Right cardiac atrium (tissue), 5 donors: ENCODE measurements around the gene TVP23A. TPM values are rescaled to one million over a fixed set of nuclear protein-coding genes. Genes with fewer than 3 reads are reported as not detected.
"Not testable (repeated sequence)": the region's sequence is repeated elsewhere in the genome, so short reads cannot be mapped to it uniquely, and the experiment has no call there.

Experiments used
- ATAC-seq, 2 donors: fragments of 200-7000 bp; cut with Tn5 transposase; one replicate each; pipeline versions ENCODE4 v1.8.0 to v1.9.1; 2020; ENCODE audit warnings: moderate library complexity in 2 of 2, mild to moderate bottlenecking in 1 of 2
- DNase-seq, 3 donors: peaks; one replicate each; pipeline ENCODE4 v3.0.0-alpha.2; 2020
- H3K27ac ChIP-seq: one replicate; pipeline ENCODE4 v1.5.1; 2013; ENCODE audit warnings: mild to moderate bottlenecking, low read length, control low read depth, moderate library complexity
- H3K27me3 ChIP-seq: one replicate; pipeline ENCODE4 v1.6.1; 2013; ENCODE audit not compliant: control insufficient read depth, insufficient read depth
- H3K4me1 ChIP-seq: one replicate; pipeline ENCODE4 v1.6.1; 2013; ENCODE audit warnings: low read length; ENCODE audit not compliant: control insufficient read depth, insufficient read depth
- H3K4me3 ChIP-seq: one replicate; pipeline ENCODE4 v1.5.1; 2013; ENCODE audit warnings: low read length, control low read depth
- H3K9me3 ChIP-seq: one replicate; pipeline ENCODE4 v1.6.1; 2013; ENCODE audit warnings: low read length; ENCODE audit not compliant: control insufficient read depth
- WGBS: extraction: QIAGEN DNeasy Blood & Tissue Kit; methylation state at CpG from one replicate; pipeline ENCODE4 v1.1.7; 2013; 5-methylcytosine and 5-hydroxymethylcytosine counted together
- intact Hi-C, 4 donors: fragments of 100-400 bp; cut with DNase I; formaldehyde crosslinking; loops; one replicate each; pipeline versions ENCODE4 v1.11.0 to v1.14.0; 2022 to 2023
- polyA plus RNA-seq: library from polyadenylated mRNA; stranded (reverse); fragments of 200-250 nt; gene quantifications from one replicate; pipeline ENCODE4 v1.2.3, GENCODE V29; 2013
- total RNA-seq, 4 donors: library from RNA; stranded (reverse); fragmentation: NEBNext Ultra II Directional; extraction: Animal tissue kit (Norgen Biotek cat#: 25700); gene quantifications; one replicate each; pipeline ENCODE4 v1.2.1, GENCODE V29; 2021
- donor health status: healthy with polysubstance abuse.
- donor health status: DM: no; HTN: yes; CAD: no.
- donor health status: DM: no; HTN: no; CAD: no.
- donor health status: DM: no; HTN: yes; CAD: no; lungs with severe emphysema.
- donor health status: DM: yes; HTN: yes; CAD: no.

TVP23A gene
- total and polyA plus RNA-seq, 5 donors = 1.4 to 3.2 (median 2.0) TPM

DNA sequence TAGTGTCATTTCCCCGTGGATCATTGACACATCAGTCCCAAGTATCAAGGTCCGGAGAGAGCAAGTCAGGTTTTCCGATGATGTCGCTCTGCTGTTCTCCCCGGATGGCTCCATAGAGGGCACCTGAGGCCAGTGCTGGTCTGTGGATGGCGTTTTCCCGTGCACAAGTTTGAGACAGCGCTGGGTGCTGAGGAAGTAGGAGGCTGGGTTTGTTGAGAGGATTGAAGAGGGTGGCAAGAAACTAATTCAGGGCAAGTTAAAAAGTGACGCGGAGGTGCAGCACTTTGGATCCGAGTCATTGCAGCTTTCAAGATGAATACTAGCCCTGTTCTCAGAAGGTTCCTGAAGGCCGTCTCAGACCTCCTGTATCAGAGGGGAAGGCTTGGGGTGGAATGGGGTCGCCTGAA lies 67.3 kb downstream of the TVP23A start:
- ATAC-seq = peak in 1 of 2 donors; percentile 35
- Histone ChIP-seq H3K9me3 (no peaks in the 10 kb centered on the region), H3K4me1 (no peaks in the 10 kb centered on the region), H3K27ac (no peak overlapping the region), H3K27me3 (no peaks in the 10 kb centered on the region), H3K4me3 (no peak overlapping the region)
- 66% methylated on average over 13 of the region's 13 CpGs for WGBS
- intact Hi-C loops = loop anchor here in 2 of 4 donors (5.0 to 10.0 kb wide), 3 partner anchors 74 to 174 kb away; no protein-coding TSS in a partner anchor
- peak in 1 of 3 donors; percentile 46 for DNase-seq

DNA sequence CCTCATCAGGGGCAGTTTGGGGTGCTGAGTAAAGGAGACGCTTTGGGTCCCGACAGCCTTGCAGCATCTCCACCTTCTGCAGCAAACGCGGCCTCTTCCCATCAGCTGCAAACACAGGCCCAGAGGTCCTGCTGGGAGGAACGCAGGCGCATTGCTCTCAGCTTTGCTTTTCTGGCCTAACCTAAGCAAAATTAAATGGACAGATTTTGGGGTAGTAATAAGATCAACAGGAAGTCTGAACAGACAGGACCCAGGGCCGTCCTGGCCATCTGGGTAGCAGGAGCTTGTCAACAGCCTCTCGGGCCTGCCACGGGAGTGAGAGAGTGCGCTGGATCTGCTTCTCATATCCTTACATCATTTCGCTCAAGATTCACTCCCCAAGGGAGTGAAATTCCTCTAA lies 67.8 kb downstream of the TVP23A start:
- DNase-seq = peak in 1 of 3 donors; percentile 37
- H3K27me3 ChIP-seq = no peaks in the 10 kb centered on the region
- H3K9me3 ChIP-seq = no peaks in the 10 kb centered on the region
- WGBS = 72% methylated on average over 11 of the region's 11 CpGs
- intact Hi-C loops = loop anchor here in 2 of 4 donors (5.0 to 10.0 kb wide), 3 partner anchors 74 to 174 kb away; no protein-coding TSS in a partner anchor
- no peak overlapping the region for H3K4me3 ChIP-seq
- H3K4me1 ChIP-seq = peaks cover 1% of the 10 kb centered on the region
- peak in 1 of 2 donors; percentile 4 for ATAC-seq
- H3K27ac ChIP-seq = no peak overlapping the region

DNA sequence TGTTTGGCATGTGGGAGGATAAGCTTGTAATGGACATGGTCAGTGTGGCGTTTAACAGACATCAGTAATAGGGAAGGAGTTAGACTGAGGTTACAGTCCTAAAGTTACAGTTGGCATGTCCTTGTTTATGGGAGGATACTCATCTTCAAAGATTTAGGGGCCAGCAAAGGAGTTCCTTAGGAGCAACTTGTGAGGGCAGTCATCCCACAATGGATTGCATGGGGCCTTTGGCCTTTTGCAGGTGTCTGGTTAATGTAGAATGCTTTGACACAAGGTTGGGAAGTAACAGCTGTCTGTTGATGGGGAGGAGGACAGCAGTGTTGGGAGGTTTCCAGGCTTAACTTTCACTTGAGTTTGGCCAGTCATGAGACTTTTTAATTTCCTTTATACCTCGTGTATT lies 72.8 kb downstream of the TVP23A start:
- ATAC-seq (no peak), DNase-seq (no peak)
- intact Hi-C loops = loop anchor here in 1 of 4 donors (5.0 kb wide), 1 partner anchor 176 kb away; no protein-coding TSS in a partner anchor
- no peaks in the 10 kb centered on the region for H3K27me3 ChIP-seq
- H3K27ac ChIP-seq = no peak overlapping the region
- 30% methylated on average over 2 of the region's 2 CpGs for WGBS
- peaks cover 6% of the 10 kb centered on the region for H3K4me1 ChIP-seq
- no peak overlapping the region for H3K4me3 ChIP-seq
- no peaks in the 10 kb centered on the region for H3K9me3 ChIP-seq

DNA sequence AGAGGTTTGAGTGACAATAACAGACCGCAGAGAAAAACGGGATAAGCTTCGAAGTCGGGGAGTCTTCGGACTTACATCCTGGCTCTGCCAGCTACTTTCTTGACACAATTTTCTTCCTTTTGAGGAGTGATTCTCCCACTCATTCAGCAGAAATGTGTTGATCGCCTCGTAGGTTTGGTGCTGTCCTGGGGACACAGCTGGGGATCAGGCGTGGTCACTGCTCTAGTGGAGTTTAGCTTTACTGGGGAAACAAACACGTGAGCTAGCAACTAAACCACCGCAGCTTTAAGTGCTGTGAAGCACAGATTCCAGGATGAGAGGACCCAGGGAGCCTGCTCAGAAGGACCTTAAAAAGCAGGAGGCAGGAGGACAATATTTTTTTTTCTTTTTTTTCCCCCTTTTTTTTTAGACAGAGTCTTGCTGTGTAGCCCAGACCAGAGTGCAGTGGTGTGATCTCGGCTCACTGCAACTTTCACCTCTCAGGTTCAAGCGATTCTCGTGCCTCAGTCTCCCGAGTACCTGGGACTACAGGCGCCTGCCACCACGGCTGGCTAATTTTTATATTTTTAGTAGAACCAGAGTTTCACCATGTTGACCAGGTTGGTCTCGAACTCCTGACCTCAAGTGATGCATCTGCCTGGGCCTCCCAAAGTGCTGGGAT lies 74.1 kb downstream of the TVP23A start:
- DNase-seq (no peak), ATAC-seq (peak; percentile 6 to 30)
- Histone ChIP-seq H3K4me3 (peak overlapping the region; percentile 57), H3K27me3 (no peaks in the 10 kb centered on the region), H3K4me1 (peaks cover 6% of the 10 kb centered on the region), H3K27ac (peak overlapping the region; percentile 94), H3K9me3 (no peaks in the 10 kb centered on the region)
- intact Hi-C loops = loop anchor here in 1 of 4 donors (5.0 kb wide), 1 partner anchor 178 kb away; no protein-coding TSS in a partner anchor
- 39% methylated on average over 17 of the region's 17 CpGs for WGBS

DNA sequence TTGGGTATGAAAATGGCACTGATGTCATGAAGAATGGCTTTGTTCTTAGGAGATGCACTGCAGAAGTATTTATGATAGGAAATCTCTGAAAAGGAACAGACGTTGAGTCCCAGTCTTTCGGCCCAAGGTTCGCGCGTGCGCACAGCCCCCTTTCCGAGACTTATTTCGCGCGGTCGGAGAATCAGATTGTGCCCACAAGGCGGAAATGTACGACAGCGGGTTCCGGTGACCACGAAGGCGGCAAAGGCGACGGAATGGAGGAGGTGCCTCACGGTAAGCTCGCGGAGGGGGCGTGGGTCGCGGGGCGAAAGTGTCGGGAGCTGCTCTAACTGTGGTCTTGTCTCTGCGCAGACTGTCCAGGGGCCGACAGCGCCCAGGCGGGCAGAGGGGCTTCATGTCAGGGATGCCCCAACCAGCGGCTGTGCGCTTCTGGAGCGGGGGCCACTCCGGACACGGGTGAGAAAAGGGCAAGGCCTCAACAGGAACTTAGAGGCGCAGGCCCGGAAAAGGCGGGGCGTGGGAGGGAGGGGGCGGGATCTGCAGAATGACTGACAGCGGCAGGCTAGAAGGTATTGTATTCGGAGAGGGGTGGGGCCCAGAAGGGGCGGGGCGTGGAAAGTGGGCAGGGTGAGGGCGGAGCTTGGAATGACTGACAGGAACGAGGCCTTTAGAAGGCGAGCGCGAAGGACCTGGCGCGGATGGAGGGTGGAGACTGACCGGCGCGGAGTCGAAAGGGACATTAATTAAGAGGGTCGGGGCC lies 74.8 kb downstream of the TVP23A start, which contains the start of gene NUBP1:
Gene NUBP1, plus strand, starts transcription at position 233 of the 760 bp plus-strand sequence. Its CDS starts 22 bp downstream, at position 255.
- intact Hi-C loops = no loop called here
- DNase-seq (peak; percentile 99 to 100 (median 99)), ATAC-seq (peak; percentile 97 to 98)
- under 1% methylated on average over 57 of the region's 57 CpGs for WGBS
- peaks cover 6% of the 10 kb centered on the region for H3K4me1 ChIP-seq
- H3K27me3 ChIP-seq = no peaks in the 10 kb centered on the region
- H3K9me3 ChIP-seq = no peaks in the 10 kb centered on the region
- H3K27ac ChIP-seq = peak within 1 kb of the TSS; percentile 94
- peak within 1 kb of the TSS; percentile 57 for H3K4me3 ChIP-seq

DNA sequence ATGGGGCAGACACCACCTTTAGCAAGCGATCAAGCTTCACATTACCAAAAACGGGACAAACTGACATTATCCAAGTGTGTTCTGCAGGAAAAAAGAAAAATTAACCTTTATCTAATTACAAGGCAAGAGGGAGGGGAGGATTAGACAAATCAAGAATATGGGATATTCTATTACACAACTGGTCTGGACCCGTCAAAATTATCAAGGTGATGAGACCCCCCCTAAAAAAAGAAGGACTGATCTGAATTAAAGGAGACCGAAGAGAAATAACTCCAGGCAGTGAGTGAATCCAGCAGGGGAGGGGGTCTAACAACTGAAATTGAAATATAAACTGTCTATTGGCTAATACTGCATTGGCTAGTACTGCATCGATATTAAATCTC lies 75.4 kb downstream of the TVP23A start:
- ATAC-seq = no peak
- no peak overlapping the region for H3K27ac ChIP-seq

DNA sequence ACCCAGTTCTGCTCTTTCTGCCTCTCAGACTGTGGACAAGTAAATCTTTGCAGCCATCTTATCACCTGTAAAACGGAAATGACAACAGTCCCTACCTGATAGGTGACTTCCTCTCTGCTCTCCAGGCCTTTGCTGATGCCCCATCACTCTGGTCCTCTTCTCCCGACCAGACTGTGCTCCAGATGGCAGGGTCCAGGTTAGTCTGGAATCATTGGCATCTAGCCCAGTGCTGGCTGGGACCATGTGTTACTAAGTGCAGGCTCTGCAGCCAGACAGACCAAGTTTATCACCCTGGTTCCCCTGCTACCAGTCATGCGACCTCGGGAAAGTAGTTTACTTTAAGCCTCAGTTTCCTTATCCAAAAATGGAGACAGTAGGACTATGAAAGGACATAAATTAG lies 76.8 kb downstream of the TVP23A start:
- no peak for ATAC-seq
- intact Hi-C loops = no loop called here
- peaks cover 7% of the 10 kb centered on the region for H3K4me1 ChIP-seq

More for the DNA sequence above, 75.4 kb downstream of the TVP23A start:
- intact Hi-C loops = no loop called here
- Histone ChIP-seq H3K27me3 (no peaks in the 10 kb centered on the region), H3K9me3 (no peaks in the 10 kb centered on the region), H3K4me3 (no peak overlapping the region), H3K4me1 (peaks cover 6% of the 10 kb centered on the region)
- DNase-seq = no peak
- 28% methylated on average over 5 of the region's 5 CpGs for WGBS

DNA sequence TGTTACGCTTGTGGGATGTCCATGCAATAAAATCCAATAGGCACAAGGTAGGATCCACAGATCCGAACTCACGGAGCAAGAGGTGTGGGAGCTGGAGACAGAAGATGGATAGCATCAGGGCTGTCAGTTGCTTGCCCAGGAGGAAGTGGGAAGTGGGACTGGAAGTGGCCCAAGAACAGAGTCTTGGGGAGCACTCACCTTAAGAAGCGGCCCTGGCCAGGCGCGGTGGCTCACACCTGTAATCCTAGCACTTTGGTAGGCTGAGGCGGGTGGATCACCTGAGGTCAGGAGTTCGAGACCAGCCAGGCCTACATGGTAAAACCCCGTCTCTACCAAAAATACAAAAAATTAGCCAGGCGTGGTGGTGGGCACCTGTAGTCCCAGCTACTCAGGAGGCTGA lies 77.3 kb downstream of the TVP23A start:
- not testable (repeated sequence) for H3K4me1 ChIP-seq

More for the DNA sequence above, 76.8 kb downstream of the TVP23A start:
- H3K27me3 ChIP-seq = no peaks in the 10 kb centered on the region
- no peaks in the 10 kb centered on the region for H3K9me3 ChIP-seq
- H3K27ac ChIP-seq = no peak overlapping the region
- H3K4me3 ChIP-seq = no peak overlapping the region
- peak; percentile 62 to 82 (median 79) for DNase-seq
- 44% methylated on average over 4 of the region's 4 CpGs for WGBS

DNA sequence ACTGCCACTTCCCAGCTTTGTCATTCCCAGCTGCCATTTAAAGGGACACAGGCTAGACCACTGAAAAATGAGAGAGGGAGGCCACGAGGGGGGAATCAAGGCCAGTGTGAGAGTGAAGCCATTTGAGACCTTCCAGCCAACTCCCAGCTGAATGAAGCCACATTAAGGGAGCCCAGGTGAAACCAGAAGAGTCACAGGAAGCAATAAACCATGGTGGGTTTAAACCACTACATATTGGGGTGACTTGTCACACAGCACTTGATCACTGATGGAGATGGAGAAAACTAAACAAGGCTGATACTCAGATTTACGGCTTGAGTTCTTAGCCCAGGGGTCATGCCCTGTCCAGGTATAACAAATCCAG lies 77.8 kb downstream of the TVP23A start:
- intact Hi-C loops = no loop called here
- H3K27me3 ChIP-seq = no peaks in the 10 kb centered on the region
- peaks cover 6% of the 10 kb centered on the region for H3K4me1 ChIP-seq
- 85% methylated on average over 2 of the region's 2 CpGs for WGBS
- ATAC-seq (no peak), DNase-seq (no peak)
- no peak overlapping the region for H3K4me3 ChIP-seq
- no peaks in the 10 kb centered on the region for H3K9me3 ChIP-seq
- H3K27ac ChIP-seq = no peak overlapping the region

More for the DNA sequence above, 77.3 kb downstream of the TVP23A start:
- 91% methylated on average over 10 of the region's 10 CpGs for whole genome bisulfite sequencing
- H3K27ac ChIP-seq, DNase-seq, H3K27me3 ChIP-seq, intact Hi-C loops, H3K4me3 ChIP-seq, H3K9me3 ChIP-seq, ATAC-seq: not testable (repeated sequence)

DNA sequence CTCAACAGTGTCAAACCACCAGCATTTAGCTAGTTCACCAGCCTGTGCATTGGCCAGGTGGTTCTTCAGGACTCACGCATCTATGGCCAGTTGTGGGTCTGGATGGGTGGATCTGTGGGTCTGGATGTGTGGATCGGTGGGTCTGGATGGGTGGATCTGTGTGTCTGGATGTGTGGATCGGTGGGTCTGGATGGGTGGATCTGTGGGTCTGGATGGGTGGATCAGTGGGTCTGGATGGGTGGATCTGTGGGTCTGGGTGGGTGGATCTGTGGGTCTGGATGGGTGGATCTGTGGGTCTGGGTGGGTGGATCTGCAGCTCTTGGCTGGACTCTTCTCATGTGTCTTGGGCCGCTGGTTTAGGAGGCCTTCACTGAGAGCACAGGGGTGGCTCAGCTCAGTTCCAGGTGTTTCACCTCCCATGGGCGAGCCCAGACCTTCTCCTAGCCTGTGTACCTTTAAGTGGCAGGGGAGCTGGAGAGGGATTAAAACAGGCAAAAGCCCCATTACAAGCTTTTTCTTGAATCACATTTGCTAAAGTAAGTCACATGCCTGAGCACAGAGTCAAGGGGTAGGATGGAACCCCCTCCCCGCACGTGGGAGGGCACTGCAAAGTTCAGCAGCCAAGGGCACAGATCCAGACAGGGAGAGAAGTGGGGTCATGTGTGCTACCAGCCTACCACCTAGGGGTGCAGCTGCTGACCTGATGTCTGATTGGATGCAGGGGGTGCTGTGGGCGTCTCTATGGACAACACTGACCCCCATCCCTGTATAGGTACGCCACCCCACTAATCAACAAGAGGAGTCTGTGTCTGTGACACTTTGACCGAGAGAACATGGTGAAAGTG lies 78.4 kb downstream of the TVP23A start:
- H3K4me1 ChIP-seq = peaks cover 4% of the 10 kb centered on the region
- H3K27ac ChIP-seq = no peak overlapping the region
- WGBS = 85% methylated on average over 10 of the region's 10 CpGs
- H3K9me3 ChIP-seq = no peaks in the 10 kb centered on the region
- no peak overlapping the region for H3K4me3 ChIP-seq
- intact Hi-C loops = loop anchor here in 3 of 4 donors (5.0 to 10.0 kb wide), 3 partner anchors 75 to 485 kb away; no protein-coding TSS in a partner anchor
- no peaks in the 10 kb centered on the region for H3K27me3 ChIP-seq
- ATAC-seq = no peak
- DNase-seq = no peak
